HL-60 (cell line): Measurements from ENCODE around the gene PLSCR3.

ENCODE experiments used
- DNase-seq, 2 experiments: peaks; one replicate each; pipeline ENCODE4 v3.0.0-alpha.2; 2010 to 2020; ENCODE audit warnings: low read depth in 1 of 2, low spot score in 1 of 2
- H3K27ac ChIP-seq: fragments of 250-450 bp; sonication (Bioruptor Pico); replicated peaks from 2 replicates; pipeline ENCODE4 v1.5.1; 2020; ENCODE audit warnings: mild to moderate bottlenecking, moderate library complexity
- H3K27me3 ChIP-seq: fragments of 250-450 bp; sonication (Bioruptor Pico); 2 replicates; pipeline ENCODE4 v1.5.1; 2021; ENCODE audit warnings: mild to moderate bottlenecking, moderate library complexity; ENCODE audit not compliant: insufficient read depth, poor library complexity, severe bottlenecking
- H3K4me3 ChIP-seq: replicated peaks from 2 replicates; pipeline ENCODE4 v1.5.1; 2011; ENCODE audit warnings: mild to moderate bottlenecking, control low read depth, low read length; ENCODE audit not compliant: insufficient read depth
- GABPA ChIP-seq: IDR thresholded peaks from 2 replicates; pipeline ENCODE4 v1.6.1; 2012; ENCODE audit warnings: low read depth
- POLR2AphosphoS5 ChIP-seq: IDR thresholded peaks from 2 replicates; pipeline ENCODE4 v1.6.1; 2012; ENCODE audit warnings: low read depth
- REST ChIP-seq: IDR thresholded peaks from 2 replicates; pipeline ENCODE4 v1.6.1; 2012; ENCODE audit warnings: low read depth; ENCODE audit not compliant: insufficient replicate concordance
- SPI1 ChIP-seq: IDR thresholded peaks from 2 replicates; pipeline ENCODE4 v1.6.1; 2012; ENCODE audit warnings: low read depth, mild to moderate bottlenecking, borderline replicate concordance
- TF ChIP-seq, protein P1 (sequence below): IDR thresholded peaks from one replicate; pipeline ENCODE4 v1.5.1; 2011; ENCODE audit warnings: low read length, control low read depth, inconsistent platforms; ENCODE audit not compliant: insufficient read depth

PLSCR3 gene

GRCh38 chr17:7379134-7379533 lies 15.2 kb downstream of the PLSCR3 start:
- H3K4me3 ChIP-seq = no peak overlapping the region
- TF ChIP-seq GABPA = no peak
- TF ChIP-seq, protein P1, sequence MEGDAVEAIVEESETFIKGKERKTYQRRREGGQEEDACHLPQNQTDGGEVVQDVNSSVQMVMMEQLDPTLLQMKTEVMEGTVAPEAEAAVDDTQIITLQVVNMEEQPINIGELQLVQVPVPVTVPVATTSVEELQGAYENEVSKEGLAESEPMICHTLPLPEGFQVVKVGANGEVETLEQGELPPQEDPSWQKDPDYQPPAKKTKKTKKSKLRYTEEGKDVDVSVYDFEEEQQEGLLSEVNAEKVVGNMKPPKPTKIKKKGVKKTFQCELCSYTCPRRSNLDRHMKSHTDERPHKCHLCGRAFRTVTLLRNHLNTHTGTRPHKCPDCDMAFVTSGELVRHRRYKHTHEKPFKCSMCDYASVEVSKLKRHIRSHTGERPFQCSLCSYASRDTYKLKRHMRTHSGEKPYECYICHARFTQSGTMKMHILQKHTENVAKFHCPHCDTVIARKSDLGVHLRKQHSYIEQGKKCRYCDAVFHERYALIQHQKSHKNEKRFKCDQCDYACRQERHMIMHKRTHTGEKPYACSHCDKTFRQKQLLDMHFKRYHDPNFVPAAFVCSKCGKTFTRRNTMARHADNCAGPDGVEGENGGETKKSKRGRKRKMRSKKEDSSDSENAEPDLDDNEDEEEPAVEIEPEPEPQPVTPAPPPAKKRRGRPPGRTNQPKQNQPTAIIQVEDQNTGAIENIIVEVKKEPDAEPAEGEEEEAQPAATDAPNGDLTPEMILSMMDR = no peak
- no peak for TF ChIP-seq SPI1
- TF ChIP-seq REST = no peak

GRCh38 chr17:7374353-7374752 lies 20.0 kb downstream of the PLSCR3 start:
- TF ChIP-seq REST = no peak
- TF ChIP-seq, protein P1 = no peak
- no peak for TF ChIP-seq SPI1
- no peak for TF ChIP-seq GABPA
- no peak for TF ChIP-seq POLR2AphosphoS5
- Histone ChIP-seq H3K27ac (no peak overlapping the region), H3K27me3 (no peaks in the 10 kb centered on the region), H3K4me3 (no peak overlapping the region)
- no peak for DNase-seq

More at GRCh38 chr17:7379134-7379533, 15.2 kb downstream of the PLSCR3 start:
- H3K27me3 ChIP-seq = no peaks in the 10 kb centered on the region
- no peak for DNase-seq
- no peak overlapping the region for H3K27ac ChIP-seq

GRCh38 chr17:7370853-7371252 lies 23.5 kb downstream of the PLSCR3 start:
- Histone ChIP-seq H3K27ac (no peak overlapping the region), H3K4me3 (no peak overlapping the region), H3K27me3 (no peaks in the 10 kb centered on the region)
- DNase-seq = no peak
- TF ChIP-seq GABPA (no peak), POLR2AphosphoS5 (no peak), SPI1 (no peak), REST (no peak)
- TF ChIP-seq, protein P1 = no peak
